HG03520 (cell line): Measurements from ENCODE around the gene GDPD5.

Source experiments
- ATAC-seq: cut with Tn5 transposase; IDR thresholded peaks from one replicate; pipeline ENCODE4 v1.9.1; 2021; ENCODE audit warnings: mild to moderate bottlenecking, moderate library complexity; ENCODE audit not compliant: unreplicated experiment

The GDPD5 gene

GRCh38 chr11:75536786-75537641 is 11.3 kb upstream of the GDPD5 start:
- ATAC-seq = peak; percentile 90

- no peak for ATAC-seq
Observed at GRCh38 chr11:75535071-75535470, 9.3 kb upstream of the GDPD5 start.

- no peak for ATAC-seq
Observed at GRCh38 chr11:75534259-75535069, 8.7 kb upstream of the GDPD5 start.

GRCh38 chr11:75533896-75534258 is 8.1 kb upstream of the GDPD5 start:
- no peak for ATAC-seq

GRCh38 chr11:75532200-75533048 is 6.7 kb upstream of the GDPD5 start:
- no peak for ATAC-seq

GRCh38 chr11:75531325-75531724 is 5.6 kb upstream of the GDPD5 start:
- ATAC-seq = no peak

- no peak for ATAC-seq
Observed at GRCh38 chr11:75530577-75530976, 4.8 kb upstream of the GDPD5 start.

- no peak for ATAC-seq
Observed at GRCh38 chr11:75527938-75528735, 2.4 kb upstream of the GDPD5 start.

GRCh38 chr11:75527130-75527529 is 1.4 kb upstream of the GDPD5 start:
- ATAC-seq = no peak

GRCh38 chr11:75526192-75526541 is 426 bp upstream of the GDPD5 start:
- no peak for ATAC-seq

GRCh38 chr11:75524665-75525432 is 892 bp downstream of the GDPD5 start:
- peak; percentile 2 for ATAC-seq

- ATAC-seq = no peak
Observed at GRCh38 chr11:75523811-75524664, 1.7 kb downstream of the GDPD5 start.

- ATAC-seq = no peak
Observed at GRCh38 chr11:75523189-75523588, 2.6 kb downstream of the GDPD5 start.

GRCh38 chr11:75522286-75523044 is 3.3 kb downstream of the GDPD5 start:
- ATAC-seq = no peak

GRCh38 chr11:75520688-75521087 is 5.1 kb downstream of the GDPD5 start:
- no peak for ATAC-seq

GRCh38 chr11:75518771-75519653 is 6.7 kb downstream of the GDPD5 start:
- no peak for ATAC-seq

- ATAC-seq = no peak
Observed at GRCh38 chr11:75518204-75518549, 7.6 kb downstream of the GDPD5 start.
